HG03108 (cell line): Measurements from ENCODE around the gene ZDHHC1.
"Not testable (repeated sequence)": the region's sequence is repeated elsewhere in the genome, so short reads cannot be mapped to it uniquely, and the experiment has no call there.

Experiments
- ATAC-seq: cut with Tn5 transposase; IDR thresholded peaks from one replicate; pipeline ENCODE4 v1.9.1; 2021; ENCODE audit warnings: moderate library complexity; ENCODE audit not compliant: unreplicated experiment

ZDHHC1 gene

DNA sequence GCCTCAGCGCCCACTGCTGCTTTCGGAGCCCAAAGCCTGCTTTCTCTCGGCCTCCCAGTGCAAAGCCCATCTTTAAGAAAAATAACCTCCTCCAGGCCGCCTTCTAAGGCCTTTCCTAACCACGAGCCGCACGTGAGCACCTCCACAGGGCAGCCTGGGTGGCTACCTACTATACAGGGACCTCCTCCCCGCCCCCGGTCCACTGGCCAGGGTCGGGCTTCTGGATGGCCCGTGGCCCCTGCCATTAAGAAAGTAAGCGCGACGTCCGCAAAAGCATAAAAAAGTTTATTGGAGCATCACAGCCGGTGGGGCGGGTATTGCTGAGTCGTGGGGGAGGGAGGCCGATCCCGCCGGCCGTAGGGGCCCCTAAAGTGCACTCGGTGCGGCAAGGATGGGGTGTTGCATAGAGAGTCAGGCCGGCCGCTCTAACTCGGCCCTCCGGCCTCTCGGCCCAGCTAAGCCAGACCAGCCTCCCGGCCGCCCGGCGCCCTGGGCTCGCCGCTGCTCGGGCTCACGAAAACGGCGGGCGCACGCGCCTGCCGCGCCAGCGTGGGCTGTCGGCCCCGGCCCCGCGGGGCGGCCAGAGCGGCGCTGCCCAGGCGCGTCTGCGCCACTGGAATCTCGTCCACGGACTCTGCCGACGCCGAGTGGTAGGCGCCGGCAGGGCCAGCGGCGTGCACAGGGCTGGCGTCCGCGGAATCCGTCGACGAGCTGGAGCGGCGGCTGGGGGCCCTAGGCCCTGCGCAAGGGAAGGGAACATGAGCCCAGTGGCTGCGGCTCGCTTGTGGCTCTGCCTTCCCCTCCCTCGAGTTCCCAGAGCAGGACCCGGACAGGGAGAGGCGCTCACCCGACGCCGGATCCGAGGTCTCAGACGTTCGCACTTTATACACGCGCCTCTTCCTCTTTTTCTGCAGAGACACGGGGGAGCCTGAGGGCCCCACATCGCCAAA, 21.8 kb downstream of the ZDHHC1 start:
- no peak for ATAC-seq

DNA sequence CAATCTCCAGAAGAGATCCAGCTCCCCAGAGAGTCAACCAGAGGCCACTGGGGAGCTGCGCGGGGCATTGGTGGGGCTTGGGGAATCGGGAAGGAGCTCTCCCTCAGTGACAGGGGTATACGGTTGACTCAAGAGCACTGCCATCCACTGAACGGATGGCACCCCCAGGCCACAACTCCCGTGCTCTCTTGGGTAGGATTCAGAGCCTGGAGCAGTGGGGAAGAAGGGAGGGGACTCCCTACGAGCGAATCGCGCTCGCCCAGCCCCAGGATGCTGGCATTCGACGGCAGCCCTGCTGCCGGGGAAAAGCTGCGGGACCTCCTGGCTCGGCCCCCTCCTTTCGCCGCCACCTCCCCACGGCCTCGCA, 22.5 kb downstream of the ZDHHC1 start:
- ATAC-seq = no peak

DNA sequence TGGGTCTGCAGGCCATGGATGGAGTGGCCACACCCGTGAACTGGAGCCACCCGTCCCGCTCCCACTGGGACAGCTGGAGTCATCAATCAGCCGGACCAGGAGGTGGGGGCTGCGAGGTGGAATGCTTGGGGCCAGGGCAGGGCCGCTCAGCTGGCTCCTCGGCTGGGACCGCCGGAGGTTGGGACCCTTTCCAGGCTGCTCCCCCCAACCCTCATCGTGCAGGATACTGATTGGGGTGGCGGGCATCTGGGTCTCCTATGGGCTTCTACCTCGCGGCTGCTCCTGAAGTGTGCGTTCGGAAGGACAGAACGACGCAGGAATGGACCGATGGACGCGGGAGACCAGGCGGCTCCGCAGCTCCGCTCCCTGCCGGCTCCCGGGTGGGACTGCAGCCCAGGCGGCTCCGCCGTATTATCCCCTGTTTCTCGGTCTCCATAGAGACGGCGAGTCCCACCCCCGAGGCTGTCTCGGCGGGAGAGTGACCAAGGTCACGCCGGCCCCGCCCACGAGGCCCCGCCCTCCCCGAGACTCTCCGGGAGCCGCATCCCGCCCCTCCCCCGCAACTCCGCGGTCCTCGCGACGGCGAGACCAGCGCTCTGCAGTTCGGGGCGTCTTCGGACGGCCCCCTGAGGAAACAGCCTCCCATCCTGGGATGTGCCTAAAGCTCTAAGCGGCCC, 23.0 kb downstream of the ZDHHC1 start, which contains the start of gene TPPP3:
TSS of gene TPPP3 (minus strand) at position 388 of the 677 bp plus-strand sequence. CDS start 2,387 bp downstream, outside the sequence.
- no peak for ATAC-seq

DNA sequence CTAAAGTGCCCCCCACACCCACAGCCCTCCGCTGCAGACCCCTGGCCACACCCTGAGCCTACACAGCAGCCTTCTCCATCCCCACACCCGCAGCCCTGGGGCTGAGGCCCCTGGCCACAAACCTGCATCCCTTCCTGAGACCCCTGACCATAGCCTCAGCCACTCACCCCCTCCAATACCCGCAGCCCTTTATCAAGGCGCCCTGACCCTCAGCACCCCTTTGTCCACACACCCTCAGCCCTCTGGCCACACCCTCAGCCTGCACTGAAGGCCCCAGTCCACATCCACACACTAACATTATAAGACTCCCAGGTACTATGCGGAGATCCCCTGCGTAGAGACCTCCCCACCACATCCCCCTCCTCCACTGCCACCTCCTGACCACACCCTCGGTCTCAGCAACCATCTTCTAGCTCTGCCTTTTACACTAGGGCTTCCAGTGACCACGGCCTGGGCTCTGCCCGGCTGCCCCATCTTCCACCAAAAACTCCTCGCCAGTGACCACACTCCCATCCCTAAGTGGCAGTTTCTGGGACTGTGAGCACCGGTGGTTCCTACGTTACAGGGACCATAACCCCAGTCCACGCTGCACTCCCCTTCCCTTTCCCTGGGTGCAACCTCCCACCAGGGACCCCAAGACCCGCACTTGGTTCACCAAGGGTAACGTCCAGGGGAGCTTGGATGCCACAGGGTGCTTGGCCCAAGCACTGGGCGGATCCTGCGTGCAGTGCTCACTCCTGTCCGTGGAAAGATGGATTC, 23.8 kb downstream of the ZDHHC1 start:
- no peak for ATAC-seq

DNA sequence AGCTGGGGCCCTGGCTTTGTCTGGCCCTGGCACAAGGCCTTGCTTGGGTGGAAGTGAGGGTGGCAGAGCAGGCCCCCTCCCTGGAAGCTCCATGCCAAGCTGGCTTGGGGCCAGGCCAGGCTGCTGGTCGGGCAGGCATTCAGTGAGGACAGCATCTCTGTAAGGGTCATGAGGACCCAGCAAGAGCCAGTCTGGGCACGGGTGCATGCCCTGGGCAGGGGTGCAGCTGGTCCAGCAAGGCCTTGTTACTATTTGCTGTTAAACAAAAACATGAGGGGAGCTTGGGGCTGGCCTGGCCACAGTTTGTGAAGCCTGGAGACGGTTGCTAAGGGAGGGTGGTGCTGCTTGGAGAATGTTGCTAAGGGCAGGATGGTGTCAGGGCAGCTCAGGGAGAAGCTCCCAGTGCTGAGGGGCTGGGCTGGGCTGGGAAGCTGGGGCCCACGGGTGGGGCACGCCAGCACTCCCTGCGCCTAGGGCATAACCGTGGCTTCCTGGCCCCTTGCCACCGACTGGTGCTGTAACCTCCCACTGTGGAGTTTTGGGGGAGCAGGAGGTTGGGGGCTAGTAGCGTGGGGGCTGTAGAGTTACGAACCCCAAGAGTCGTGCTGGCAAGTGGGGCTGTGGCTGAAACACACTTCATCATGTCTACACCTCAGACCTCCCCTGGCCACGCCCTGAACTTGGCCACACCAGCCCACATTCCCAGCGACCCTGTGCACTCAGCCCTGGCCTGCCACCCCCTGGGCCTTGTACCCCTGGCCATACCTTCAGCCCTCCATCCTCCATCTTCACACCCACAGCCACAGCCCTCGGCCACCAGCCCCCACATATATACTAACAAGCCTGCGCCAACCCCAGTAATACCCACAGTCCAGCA, 24.6 kb downstream of the ZDHHC1 start:
- no peak for ATAC-seq

DNA sequence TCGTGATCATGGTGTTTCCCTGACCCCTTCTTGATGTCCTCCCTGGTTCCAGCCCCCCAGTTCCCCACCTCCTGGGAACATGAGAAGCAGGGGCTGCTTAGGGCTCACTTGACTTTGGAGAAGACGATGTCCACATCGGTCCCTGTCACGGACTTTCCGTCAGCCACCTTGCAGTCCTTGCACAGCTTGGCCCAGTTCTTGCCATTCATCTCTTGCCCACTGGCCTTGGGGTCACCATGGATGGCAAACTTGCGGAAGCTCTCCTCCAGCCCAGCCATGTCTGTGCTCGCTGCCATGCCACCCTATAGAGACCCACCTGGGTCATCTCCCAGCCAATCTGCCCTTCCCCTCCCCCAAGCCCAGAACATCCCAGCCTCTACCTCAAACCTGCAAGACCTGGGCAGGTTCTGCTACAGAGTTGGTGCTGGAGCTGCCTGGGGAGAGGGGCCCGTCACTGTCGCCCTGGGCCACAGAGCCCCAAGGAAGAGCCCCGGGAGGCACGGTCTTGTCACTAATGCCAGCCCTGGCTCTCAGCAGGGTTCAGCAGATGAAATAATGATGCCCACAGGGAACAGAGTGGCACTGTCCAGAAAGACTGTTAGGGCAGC, 25.4 kb downstream of the ZDHHC1 start:
- no peak for ATAC-seq

DNA sequence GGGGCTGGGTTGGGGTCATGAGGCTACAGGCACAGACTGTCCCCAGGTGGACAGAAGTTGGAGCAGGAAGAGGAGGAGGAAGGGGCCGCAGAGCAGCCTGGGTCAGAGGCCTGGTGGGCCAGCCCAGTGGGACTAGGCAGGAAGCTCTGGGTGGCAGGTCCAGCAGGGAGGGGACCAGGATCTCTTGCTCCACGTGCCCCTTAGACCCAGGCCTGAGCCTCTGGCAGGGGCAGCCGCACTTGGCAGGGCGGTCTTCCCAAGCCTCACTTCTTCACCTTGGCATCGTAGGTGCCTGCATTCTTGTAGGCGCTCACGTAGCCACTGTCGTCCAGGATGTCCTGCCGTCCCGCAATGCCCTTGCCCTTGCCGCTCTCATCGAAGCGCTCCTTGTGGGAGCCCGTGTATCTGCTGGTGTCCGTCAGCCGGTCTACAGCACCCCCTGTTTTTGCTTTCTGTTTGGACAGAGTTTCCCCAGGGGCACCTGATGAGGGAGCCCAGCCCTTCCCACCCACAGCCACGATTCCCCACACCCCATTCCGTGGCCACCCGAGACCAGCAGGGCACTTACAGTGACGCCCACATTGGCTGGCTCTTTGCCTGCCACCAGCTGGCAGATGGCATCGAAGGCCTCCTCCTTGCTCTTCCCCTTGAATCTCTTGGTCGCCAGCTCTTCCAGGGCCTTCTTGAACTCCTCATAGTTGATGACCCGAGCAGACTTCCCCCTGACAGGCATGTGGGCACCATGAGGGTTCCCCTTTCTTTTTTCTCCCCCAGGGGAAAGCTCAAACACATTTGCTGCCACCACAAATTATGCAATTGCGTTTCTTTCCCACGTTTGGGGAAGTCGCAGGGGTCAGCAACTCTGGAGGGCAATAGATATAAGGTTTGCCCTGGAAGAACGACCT, 26.1 kb downstream of the ZDHHC1 start:
- ATAC-seq = no peak

DNA sequence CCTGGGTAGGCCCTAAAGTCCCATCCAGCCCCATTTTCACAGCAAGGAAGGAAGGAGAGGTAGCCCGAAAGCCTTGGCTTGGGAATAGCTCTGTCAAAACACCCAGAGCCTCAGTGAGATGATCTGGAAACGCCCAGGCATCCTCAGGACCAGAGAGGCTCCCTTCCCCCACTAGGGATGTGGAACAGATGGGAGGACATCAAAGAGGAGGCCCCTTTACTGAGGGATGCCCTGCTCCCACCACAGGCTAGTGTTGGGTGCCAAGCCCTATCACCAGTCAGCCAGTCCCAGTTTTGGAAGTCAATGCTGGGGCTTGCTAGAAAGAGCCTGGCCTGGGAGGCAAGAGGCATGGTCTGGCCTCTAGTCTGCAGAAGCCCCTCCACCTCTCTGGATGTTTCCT, 27.7 kb downstream of the ZDHHC1 start:
- ATAC-seq = no peak

DNA sequence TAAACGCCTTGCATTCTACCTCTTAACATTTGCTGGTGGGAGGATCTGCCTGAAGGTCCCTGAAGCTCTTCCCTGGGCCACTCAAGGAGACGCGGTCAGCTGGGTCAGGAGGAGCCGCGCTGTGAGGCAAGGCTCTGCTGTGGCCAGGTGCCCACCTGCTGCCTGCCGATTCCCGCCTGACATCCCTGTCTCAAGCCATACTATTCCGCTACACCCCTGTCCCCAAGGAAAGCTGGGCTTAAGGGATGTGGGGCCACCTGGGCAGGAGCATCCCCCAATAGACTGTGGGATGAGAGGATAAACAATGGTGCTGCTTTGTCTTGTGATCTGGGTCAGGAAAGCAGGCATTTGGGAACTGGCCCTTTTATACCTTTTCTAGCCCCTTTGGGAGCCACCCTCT, 28.1 kb downstream of the ZDHHC1 start:
- no peak for ATAC-seq

DNA sequence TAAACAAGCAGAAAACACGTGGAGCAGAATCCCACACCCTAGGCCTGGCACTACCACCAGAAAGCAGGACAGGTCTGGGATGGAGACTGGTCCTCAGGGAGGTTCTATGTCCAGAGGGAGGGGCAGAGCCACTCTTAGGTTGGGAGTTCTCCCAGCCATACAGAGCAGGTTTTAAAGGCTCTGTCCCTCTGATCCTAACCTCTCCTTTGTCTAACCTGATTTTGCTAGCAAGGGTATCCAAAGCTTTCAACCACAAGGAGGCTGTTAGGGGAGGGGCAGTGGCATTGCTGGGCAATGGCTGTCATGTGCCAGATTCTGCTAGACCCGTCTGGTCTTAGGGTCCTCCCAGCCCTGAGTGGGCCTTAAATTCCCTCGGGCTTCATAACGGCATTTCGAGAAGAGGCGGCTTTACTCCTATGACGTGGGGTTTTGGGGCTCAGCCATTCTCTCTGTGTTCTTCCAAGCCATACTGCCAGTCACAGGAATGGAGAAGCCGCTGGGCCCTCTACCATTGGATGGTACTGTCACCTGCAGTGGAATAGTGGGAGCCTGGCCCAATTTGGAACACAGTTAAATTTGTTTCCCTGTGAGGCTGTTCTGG, 28.7 kb downstream of the ZDHHC1 start:
- ATAC-seq = no peak

DNA sequence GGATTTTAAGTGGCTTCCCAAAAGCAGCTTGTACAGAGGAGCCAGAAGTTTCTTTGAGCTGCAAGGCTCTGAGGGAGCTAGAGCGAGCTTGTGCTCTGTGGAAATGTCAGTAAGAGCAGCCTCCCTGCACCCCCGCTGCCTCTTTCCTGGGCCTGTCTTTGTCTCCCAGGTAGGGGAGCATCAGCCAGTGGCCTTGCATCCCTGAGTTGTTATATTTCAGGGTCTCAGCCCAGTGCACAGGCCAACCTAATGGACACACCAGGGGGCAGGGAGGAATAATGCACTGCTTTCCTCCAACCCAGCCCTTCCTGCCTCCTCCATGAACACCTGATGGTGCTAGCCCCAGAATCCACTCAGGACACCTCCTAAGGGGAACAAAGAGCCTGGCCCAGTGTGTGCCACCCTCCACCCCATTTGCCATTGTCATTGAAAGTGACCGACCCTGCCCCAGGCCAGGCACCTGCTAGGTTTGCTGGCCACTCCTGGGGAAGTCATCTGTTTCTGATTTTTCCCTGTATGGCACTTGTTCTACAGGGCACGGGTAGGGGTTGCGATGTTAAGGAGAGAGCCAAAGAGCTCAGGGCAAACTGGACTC, 29.3 kb downstream of the ZDHHC1 start:
- no peak for ATAC-seq

DNA sequence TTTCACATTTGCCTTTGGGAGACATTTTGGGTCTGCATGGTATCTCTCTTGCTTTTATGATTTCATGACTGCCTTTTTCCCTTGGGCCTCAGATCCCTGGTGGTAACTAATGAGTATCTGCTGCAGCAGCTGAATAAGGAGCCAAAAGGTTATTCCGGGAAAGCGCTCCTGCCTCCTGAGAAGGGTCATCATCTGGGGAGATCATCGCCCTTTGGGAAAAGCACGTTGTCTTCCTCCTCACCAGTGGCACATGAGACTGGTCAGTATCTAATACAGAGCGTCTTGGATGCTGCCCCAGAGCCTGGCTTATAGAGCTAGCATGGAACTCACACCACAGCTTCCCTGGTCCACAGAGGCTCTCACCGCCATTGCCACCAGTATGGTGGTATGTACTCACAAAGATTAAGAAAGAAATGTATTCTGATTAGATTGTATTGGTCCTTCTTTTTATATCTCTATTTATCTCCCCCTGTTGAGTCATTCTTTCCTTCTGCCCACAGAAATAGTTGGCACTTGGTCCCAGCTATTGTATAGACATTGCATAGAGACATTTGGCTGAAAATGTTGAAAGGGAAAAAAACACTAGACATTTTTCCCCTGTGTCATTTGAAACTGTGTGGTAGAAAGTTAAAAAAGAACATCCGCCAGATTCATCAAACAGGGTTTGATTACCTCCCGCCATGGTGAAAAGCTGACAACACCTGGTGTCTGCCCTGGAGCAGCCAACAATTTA, 31.3 kb downstream of the ZDHHC1 start:
- no peak for ATAC-seq

DNA sequence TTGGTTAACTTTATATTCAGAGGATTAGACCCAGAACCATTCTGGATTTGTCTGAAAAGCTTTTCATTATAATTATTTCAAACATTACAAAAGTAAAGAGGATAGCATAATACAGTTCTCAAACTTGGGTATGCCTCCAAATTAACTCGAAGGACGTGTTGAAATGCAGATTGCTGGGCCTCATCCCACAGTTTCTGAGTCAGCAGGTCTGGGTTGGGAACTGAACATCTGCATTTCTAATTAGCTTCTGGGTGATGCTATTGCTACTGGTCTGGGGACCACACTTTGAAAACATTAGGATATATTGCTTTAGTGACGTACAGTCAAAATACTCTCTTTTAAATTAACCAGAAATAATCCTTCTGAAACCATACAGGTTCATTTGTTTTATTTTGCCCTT, 33.0 kb downstream of the ZDHHC1 start:
- no peak for ATAC-seq

DNA sequence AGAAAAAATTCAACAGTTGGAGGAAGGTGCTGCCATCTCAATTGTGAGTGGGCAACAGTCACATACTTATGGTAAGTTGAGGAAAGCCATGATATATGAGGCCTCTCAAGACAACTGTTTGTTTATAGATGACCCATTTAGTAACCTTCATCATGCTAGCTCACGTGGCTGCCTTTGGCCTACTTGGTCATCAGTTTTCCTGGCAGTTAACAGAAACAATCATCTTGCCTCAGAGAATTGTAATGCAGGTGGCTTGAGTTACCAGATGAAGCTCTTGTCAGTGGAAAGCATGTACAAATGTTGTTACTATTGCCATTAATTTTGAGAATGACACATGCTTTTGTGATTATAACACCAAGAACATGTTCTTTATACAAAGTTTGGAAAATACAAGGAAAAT, 37.6 kb downstream of the ZDHHC1 start:
- no peak for ATAC-seq

DNA sequence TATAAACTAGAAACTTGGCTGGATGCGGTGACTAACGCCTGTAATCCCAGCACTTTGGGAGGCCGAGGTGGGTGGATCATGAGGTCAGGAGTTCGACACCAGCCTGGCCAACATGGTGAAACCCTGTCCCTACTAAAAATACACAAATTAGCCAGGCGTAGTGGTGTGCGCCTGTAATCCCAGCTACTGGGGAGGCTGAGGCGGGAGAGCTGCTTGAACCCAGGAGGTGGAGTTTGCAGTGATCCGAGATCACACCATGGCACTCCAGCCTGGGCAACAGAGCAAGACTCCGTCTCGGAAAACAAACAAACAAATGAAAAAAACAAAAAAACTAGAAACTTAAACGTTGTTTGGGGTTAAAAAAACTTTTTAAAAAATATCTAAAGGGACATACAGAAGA, 40.3 kb downstream of the ZDHHC1 start:
- not testable (repeated sequence) for ATAC-seq

DNA sequence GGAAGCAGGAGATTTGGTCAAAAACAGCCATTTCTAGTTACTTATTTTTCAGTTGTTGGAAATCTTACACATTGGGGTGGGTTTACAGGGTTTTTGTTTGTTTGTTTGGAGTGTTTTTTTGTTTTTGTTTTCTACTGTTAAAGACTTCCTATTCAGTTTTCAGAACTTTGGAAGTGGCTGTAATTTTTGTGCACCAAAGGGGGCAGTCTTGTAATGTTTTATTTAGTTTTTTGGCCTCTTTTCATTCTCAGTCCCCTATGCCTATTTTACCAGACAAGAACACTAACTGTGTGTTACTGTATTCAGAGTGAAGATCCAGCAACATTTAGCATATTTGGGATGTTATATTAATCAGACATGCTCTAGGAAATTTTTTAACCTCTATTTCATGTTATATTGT, 43.6 kb downstream of the ZDHHC1 start:
- ATAC-seq = no peak

DNA sequence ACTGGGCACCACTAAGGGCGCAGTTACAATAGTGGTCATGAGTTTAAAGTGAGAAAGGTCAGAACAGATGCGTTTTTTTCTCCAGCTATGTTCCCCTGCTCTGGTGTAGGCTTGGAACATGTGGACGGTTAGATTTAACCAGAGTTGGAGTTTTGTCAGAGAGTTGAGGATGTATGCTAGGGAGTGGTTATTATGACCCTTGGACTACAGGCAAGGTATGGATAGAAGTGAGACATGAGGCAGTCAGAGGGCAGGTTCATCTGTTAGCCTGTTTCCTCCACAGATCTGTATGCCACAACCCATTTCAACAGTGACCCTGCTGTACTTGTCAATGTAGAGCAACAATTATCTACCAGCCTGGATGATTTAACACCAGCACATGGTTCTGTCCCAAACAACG, 45.6 kb downstream of the ZDHHC1 start:
- ATAC-seq = no peak
